HS-5 (cell line): ENCODE data around the gene GNG4.

Source experiments
- DNase-seq: peaks from one replicate; pipeline ENCODE4 v3.0.0-alpha.2; 2012; ENCODE audit warnings: low read depth

GNG4 gene

GRCh38 chr1:235527196-235527814 lies 122.3 kb downstream of the GNG4 start:
- no peak for DNase-seq

GRCh38 chr1:235525314-235525713 lies 124.3 kb downstream of the GNG4 start:
- no peak for DNase-seq

GRCh38 chr1:235516862-235517446 lies 132.6 kb downstream of the GNG4 start:
- no peak for DNase-seq

GRCh38 chr1:235515844-235516512 lies 133.6 kb downstream of the GNG4 start:
- no peak for DNase-seq

- DNase-seq: peak; percentile 53
Measured at GRCh38 chr1:235513495-235514366, 135.9 kb downstream of the GNG4 start.

- no peak for DNase-seq
Measured at GRCh38 chr1:235511470-235512240, 137.9 kb downstream of the GNG4 start.

- DNase-seq: no peak
Measured at GRCh38 chr1:235510823-235511222, 138.8 kb downstream of the GNG4 start.

- no peak for DNase-seq
Measured at GRCh38 chr1:235507623-235508022, 142.0 kb downstream of the GNG4 start.

- peak; percentile 92 for DNase-seq
Measured at GRCh38 chr1:235504494-235505222, 144.9 kb downstream of the GNG4 start.

- no peak for DNase-seq
Measured at GRCh38 chr1:235504122-235504493, 145.5 kb downstream of the GNG4 start, which contains the start of gene B3GALNT2. TSS of gene B3GALNT2 (minus strand) at chr1:235504452. CDS start at chr1:235504252, 200 bp downstream.

GRCh38 chr1:235503403-235504121 lies 146.0 kb downstream of the GNG4 start:
- peak; percentile 35 for DNase-seq

- DNase-seq: no peak
Measured at GRCh38 chr1:235502601-235503402, 146.8 kb downstream of the GNG4 start.

- no peak for DNase-seq
Measured at GRCh38 chr1:235500971-235501540, 148.5 kb downstream of the GNG4 start.
